Prostate gland (tissue), 2 donors: ENCODE data around the gene NRXN3. TPM values are rescaled to one million over a fixed set of nuclear protein-coding genes. Genes with fewer than 3 reads are reported as not detected.

Experiments used
- DNase-seq: peaks from one replicate; pipeline ENCODE4 v3.0.0-alpha.2; 2019; ENCODE audit warnings: low spot score
- H3K27ac ChIP-seq, 2 donors: fragments of 200-600 bp; sonication (generic); 2 replicates each; pipeline ENCODE4 v1.5.1; 2017 to 2019
- H3K27me3 ChIP-seq: fragments of 200-600 bp; sonication (generic); replicated peaks from 2 replicates; pipeline ENCODE4 v1.5.1; 2019; ENCODE audit not compliant: insufficient read depth
- H3K36me3 ChIP-seq, 2 donors: fragments of 200-600 bp; sonication (generic); 1 replicate in 1 of 2; 2 replicates in 1 of 2; pipeline versions ENCODE4 v1.5.1 to v1.8.1; 2017 to 2019
- H3K4me1 ChIP-seq: fragments of 200-600 bp; sonication (generic); replicated peaks from 2 replicates; pipeline ENCODE4 v1.5.1; 2019
- H3K4me3 ChIP-seq, 2 donors: fragments of 200-600 bp; sonication (generic); 2 replicates each; pipeline ENCODE4 v1.5.1; 2017 to 2019
- H3K9me3 ChIP-seq: fragments of 200-600 bp; sonication (generic); 2 replicates; pipeline ENCODE4 v1.5.1; 2017
- CTCF ChIP-seq, 4 experiments: fragments of 200-600 bp in 2 of 4; fragments of 450-650 bp in 2 of 4; sonication (generic) in 2 of 4; IDR thresholded peaks; 1 replicate in 3 of 4; 2 replicates in 1 of 4; pipeline ENCODE4 v1.5.1; 2016 to 2019; ENCODE audit warnings: antibody characterized with exemption in 4 of 4, mild to moderate bottlenecking in 2 of 4, moderate library complexity in 2 of 4
- POLR2A ChIP-seq: fragments of 450-650 bp; IDR thresholded peaks from one replicate; pipeline ENCODE4 v1.6.1; 2016; ENCODE audit warnings: antibody characterized with exemption, mild to moderate bottlenecking
- POLR2AphosphoS5 ChIP-seq: sonication (generic); formaldehyde crosslinking; IDR thresholded peaks from one replicate; pipeline ENCODE4 v1.6.1; 2017; ENCODE audit warnings: antibody characterized with exemption
- WGBS: methylation state at CpG from one replicate; pipeline ENCODE4 v1.1.5; 2018; 5-methylcytosine and 5-hydroxymethylcytosine counted together
- intact Hi-C: fragments of 100-400 bp; cut with DNase I; formaldehyde crosslinking; loops from one replicate; pipeline ENCODE4 v1.14.2; 2022
- total RNA-seq, 2 donors: library from RNA; depleted of rRNA; stranded (reverse); fragments of >200 nt; gene quantifications; one replicate each; pipeline ENCODE4 v1.1.0, GENCODE V29; 2016

The NRXN3 gene
- total RNA-seq, 2 donors from 2014 or later = 6.6 to 8.2 TPM

GRCh38 chr14:79871136-79871535, 1701.0 kb downstream of the NRXN3 start:
- H3K4me1 ChIP-seq = no peaks in the 10 kb centered on the region
- no peaks in the 10 kb centered on the region for H3K9me3 ChIP-seq
- TF ChIP-seq POLR2AphosphoS5 (no peak), CTCF (IDR thresholded peaks at IDR 0.05) (no peak), POLR2A (no peak)
- no peak overlapping the region for H3K4me3 ChIP-seq
- intact Hi-C loops = loop anchor here (10.0 kb wide), 1 partner anchor 516 kb away; no protein-coding TSS in a partner anchor
- no peaks in the 10 kb centered on the region for H3K36me3 ChIP-seq
- H3K27me3 ChIP-seq = no peaks in the 10 kb centered on the region
- 29% methylated on average over 1 of the region's 1 CpG for WGBS
- no peak for DNase-seq
- no peak overlapping the region for H3K27ac ChIP-seq

DNA sequence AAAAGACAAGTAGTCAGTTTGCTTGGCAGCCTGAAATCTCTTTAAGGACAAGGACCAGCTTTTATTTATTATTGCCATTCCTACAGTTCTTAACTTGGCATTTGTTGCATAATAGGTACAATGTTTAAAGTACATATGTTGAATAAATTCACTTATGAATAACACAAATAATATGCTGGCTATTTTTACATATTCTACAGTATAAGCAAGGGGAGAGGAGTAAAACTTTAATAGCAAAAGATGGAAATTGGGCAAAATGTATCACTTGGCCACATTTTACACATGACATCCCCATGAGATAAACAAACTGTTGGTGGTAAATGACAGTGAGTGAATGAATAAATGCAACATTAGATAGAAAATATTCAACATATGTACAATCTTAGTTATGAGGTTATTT, 1708.1 kb downstream of the NRXN3 start:
- intact Hi-C loops = loop anchor here (10.0 kb wide), 1 partner anchor 523 kb away; no protein-coding TSS in a partner anchor
- Histone ChIP-seq H3K4me1 (no peaks in the 10 kb centered on the region), H3K4me3 (no peak overlapping the region), H3K27me3 (no peaks in the 10 kb centered on the region), H3K36me3 (no peaks in the 10 kb centered on the region), H3K27ac (no peak overlapping the region), H3K9me3 (no peaks in the 10 kb centered on the region)
- DNase-seq = no peak
- no peak for TF ChIP-seq POLR2AphosphoS5
- TF ChIP-seq POLR2A = no peak
- TF ChIP-seq CTCF (IDR thresholded peaks at IDR 0.05) = no peak

DNA sequence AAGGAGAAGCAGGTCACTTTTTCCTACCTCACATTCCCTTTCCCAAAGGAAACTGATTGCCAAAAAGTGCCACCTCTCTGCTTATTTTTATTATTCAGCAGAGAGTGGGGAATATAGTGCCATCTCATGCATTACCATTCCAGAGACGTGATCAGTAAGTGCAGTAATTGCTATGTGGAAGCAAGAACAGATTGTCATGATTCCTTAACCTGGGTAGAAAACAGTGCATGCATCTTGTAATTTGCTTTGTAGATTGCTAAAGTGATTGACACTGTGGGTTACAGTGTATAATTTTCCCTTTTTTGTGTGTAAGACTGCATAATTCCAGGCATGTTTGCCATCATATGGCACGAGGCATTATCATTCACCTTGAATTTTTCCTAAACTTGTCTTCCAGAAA, 1708.6 kb downstream of the NRXN3 start:
- no peak for DNase-seq
- WGBS = 95% methylated on average over 2 of the region's 2 CpGs
- Histone ChIP-seq H3K27me3 (no peaks in the 10 kb centered on the region), H3K4me1 (no peaks in the 10 kb centered on the region), H3K4me3 (no peak overlapping the region), H3K27ac (no peak overlapping the region), H3K9me3 (no peaks in the 10 kb centered on the region), H3K36me3 (no peaks in the 10 kb centered on the region)
- no peak for TF ChIP-seq POLR2A
- no peak for TF ChIP-seq POLR2AphosphoS5
- TF ChIP-seq CTCF (IDR thresholded peaks at IDR 0.05) = no peak
- intact Hi-C loops = loop anchor here (10.0 kb wide), 1 partner anchor 524 kb away; no protein-coding TSS in a partner anchor

- H3K9me3 ChIP-seq = no peaks in the 10 kb centered on the region
- H3K27ac ChIP-seq = no peak overlapping the region
- H3K36me3 ChIP-seq = no peaks in the 10 kb centered on the region
- H3K4me3 ChIP-seq = no peak overlapping the region
- no peak for DNase-seq
- H3K4me1 ChIP-seq = no peaks in the 10 kb centered on the region
- TF ChIP-seq CTCF (IDR thresholded peaks at IDR 0.05) = no peak
- TF ChIP-seq POLR2A = no peak
- TF ChIP-seq POLR2AphosphoS5 = no peak
- no peaks in the 10 kb centered on the region for H3K27me3 ChIP-seq
- intact Hi-C loops = no loop called here
- 40% methylated on average over 4 of the region's 4 CpGs for WGBS
Measured at GRCh38 chr14:79881299-79881698, 1711.1 kb downstream of the NRXN3 start.

DNA sequence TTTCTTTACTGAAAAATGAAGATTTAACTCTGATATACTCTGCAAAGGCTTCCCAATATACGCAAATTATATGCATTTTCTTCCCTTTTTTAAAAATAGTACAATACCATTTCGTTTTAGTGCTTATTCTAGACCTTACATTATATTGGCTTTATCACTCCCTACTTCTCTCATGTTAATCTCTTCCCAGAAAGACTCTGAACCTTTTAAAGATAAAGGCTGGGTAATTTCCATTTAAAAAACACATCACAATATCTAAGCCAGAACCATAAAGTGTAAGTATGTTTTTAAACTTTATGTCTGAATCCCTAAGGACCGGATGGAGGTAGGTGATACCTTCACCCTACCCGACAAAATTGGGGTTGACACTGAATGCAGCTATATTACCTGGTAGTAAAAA, 1720.4 kb downstream of the NRXN3 start:
- intact Hi-C loops = no loop called here
- WGBS = 93% methylated on average over 4 of the region's 4 CpGs

More for the DNA sequence above, 1720.4 kb downstream of the NRXN3 start:
- no peaks in the 10 kb centered on the region for H3K4me1 ChIP-seq
- DNase-seq = no peak
- H3K27ac ChIP-seq = no peak overlapping the region
- H3K4me3 ChIP-seq = no peak overlapping the region
- TF ChIP-seq CTCF (IDR thresholded peaks at IDR 0.05) (no peak), POLR2AphosphoS5 (no peak), POLR2A (no peak)
- H3K9me3 ChIP-seq = no peaks in the 10 kb centered on the region
- no peaks in the 10 kb centered on the region for H3K27me3 ChIP-seq
- no peaks in the 10 kb centered on the region for H3K36me3 ChIP-seq
